Uterus (tissue), 2 donors: ENCODE data around the gene TMEM131L.

Experiments
- POLR2A ChIP-seq, 2 donors: fragments of 450-650 bp; IDR thresholded peaks; one replicate each; pipeline ENCODE4 v1.6.1; 2016; ENCODE audit warnings: antibody characterized with exemption in 2 of 2, mild to moderate bottlenecking in 1 of 2, moderate library complexity in 1 of 2
- TF ChIP-seq, protein P1 (sequence below), 4 experiments: fragments of 200-600 bp in 2 of 4; fragments of 450-650 bp in 2 of 4; sonication (generic) in 2 of 4; IDR thresholded peaks; one replicate each; pipeline ENCODE4 v1.5.1; 2016 to 2019; ENCODE audit warnings: antibody characterized with exemption in 4 of 4, mild to moderate bottlenecking in 2 of 4, moderate library complexity in 1 of 4

DNA sequence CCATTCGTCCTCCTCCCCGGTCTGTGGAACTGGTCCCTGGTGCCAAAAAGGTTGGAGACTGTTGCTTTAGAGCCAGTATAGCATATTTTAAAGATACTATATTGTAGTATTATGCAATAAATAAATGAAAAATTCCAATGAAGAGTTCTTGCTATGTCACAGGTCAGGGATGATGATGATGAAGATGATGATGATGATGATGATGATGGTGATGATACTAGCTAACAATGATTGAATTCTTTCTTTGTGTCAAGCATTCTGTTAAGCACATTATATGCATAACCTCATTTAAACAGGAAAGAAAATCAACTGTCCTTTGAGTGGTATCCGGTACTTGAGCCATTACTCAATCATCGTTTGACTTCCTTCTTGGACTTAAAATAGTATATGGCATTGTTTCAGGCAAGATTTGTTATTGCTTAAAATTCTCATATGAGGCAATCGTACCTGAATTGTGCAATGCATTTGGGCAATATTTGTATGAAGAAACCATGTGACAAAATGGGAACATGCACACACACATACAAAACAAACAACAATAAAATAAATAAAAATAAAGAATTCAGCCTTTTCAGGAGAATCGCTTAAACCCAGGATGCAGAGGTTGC, 195.2 kb downstream of the TMEM131L start:
- TF ChIP-seq, protein P1, sequence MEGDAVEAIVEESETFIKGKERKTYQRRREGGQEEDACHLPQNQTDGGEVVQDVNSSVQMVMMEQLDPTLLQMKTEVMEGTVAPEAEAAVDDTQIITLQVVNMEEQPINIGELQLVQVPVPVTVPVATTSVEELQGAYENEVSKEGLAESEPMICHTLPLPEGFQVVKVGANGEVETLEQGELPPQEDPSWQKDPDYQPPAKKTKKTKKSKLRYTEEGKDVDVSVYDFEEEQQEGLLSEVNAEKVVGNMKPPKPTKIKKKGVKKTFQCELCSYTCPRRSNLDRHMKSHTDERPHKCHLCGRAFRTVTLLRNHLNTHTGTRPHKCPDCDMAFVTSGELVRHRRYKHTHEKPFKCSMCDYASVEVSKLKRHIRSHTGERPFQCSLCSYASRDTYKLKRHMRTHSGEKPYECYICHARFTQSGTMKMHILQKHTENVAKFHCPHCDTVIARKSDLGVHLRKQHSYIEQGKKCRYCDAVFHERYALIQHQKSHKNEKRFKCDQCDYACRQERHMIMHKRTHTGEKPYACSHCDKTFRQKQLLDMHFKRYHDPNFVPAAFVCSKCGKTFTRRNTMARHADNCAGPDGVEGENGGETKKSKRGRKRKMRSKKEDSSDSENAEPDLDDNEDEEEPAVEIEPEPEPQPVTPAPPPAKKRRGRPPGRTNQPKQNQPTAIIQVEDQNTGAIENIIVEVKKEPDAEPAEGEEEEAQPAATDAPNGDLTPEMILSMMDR (IDR thresholded peaks at IDR 0.05), result no peak
- TF ChIP-seq POLR2A (IDR thresholded peaks at IDR 0.05), result no peak
